Activated T-helper 2 cell treated with anti-CD3 and anti-CD28 coated beads, Interferon-gamma antibody, Interleukin-2, Interleukin-4, amounts not matched to agents 10 μg/mL and 5 μg/mL and 100 μg/mL, durations not matched to agents 14 hours and 24 hours and 36 hours (primary cell): Measurements from ENCODE around the gene PAWR. TPM values are rescaled to one million over a fixed set of nuclear protein-coding genes. Genes with fewer than 3 reads are reported as not detected.
"Not testable (repeated sequence)": the region's sequence is repeated elsewhere in the genome, so short reads cannot be mapped to it uniquely, and the experiment has no call there.

ENCODE experiments used
- DNase-seq: peaks from one replicate; pipeline ENCODE4 v3.0.0; 2021; ENCODE audit warnings: low spot score
- H3K27ac Mint-ChIP-seq: one replicate; pipeline ENCODE4 v1.8.0; 2021; ENCODE audit warnings: mixed read lengths
- H3K27me3 Mint-ChIP-seq: one replicate; pipeline ENCODE4 v1.8.0; 2021; ENCODE audit warnings: low read depth, mixed read lengths
- H3K36me3 Mint-ChIP-seq: one replicate; pipeline ENCODE4 v1.8.0; 2021; ENCODE audit warnings: low read depth, mixed read lengths
- H3K4me1 Mint-ChIP-seq: one replicate; pipeline ENCODE4 v1.8.0; 2021; ENCODE audit warnings: low read depth, mixed read lengths
- H3K4me3 Mint-ChIP-seq: one replicate; pipeline ENCODE4 v1.8.0; 2021; ENCODE audit warnings: low read depth, mild to moderate bottlenecking, moderate library complexity, mixed read lengths
- H3K9me3 Mint-ChIP-seq: one replicate; pipeline ENCODE4 v1.8.0; 2021; ENCODE audit warnings: mixed read lengths
- intact Hi-C: fragments of 100-400 bp; cut with micrococcal nuclease; formaldehyde crosslinking; loops from one replicate; pipeline ENCODE4 v1.15.1; 2023
- total RNA-seq: library from RNA; stranded (reverse); gene quantifications from 2 replicates; pipeline ENCODE4 v1.2.3, GENCODE V29; 2022

The PAWR gene
- total RNA-seq, 1 donor from 2014 or later, result 2.8 TPM

DNA sequence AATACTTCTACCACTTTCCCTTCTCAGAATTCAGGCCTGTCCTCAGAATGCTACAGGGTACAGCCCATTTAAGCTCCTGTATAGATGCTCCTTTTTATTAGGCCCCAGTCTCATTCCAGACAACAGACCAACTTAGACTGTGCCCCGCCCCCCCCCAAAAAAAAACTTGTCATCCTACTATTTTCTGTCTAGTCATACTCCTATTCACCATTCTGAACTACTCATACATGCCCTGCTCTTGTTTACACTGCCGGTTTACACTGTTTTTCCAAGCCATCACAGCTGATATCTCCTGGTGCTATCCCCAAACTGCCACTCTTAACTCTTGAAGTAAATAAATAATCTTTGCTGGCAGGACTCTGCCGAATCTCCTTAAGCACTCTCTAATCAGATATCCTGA, 146.3 kb downstream of the PAWR start:
- H3K9me3 Mint-ChIP-seq, intact Hi-C loops, H3K4me1 Mint-ChIP-seq, H3K36me3 Mint-ChIP-seq, H3K4me3 Mint-ChIP-seq, H3K27ac Mint-ChIP-seq, H3K27me3 Mint-ChIP-seq, DNase-seq: not testable (repeated sequence)

- no peak for DNase-seq
- H3K4me1 Mint-ChIP-seq, result no peaks in the 10 kb centered on the region
- H3K4me3 Mint-ChIP-seq, result no peak overlapping the region
- H3K9me3 Mint-ChIP-seq, result no peaks in the 10 kb centered on the region
- H3K27ac Mint-ChIP-seq, result no peak overlapping the region
- H3K36me3 Mint-ChIP-seq, result no peaks in the 10 kb centered on the region
- intact Hi-C loops, result no loop called here
- H3K27me3 Mint-ChIP-seq, result no peaks in the 10 kb centered on the region
Measured at GRCh38 chr12:79537675-79538074, 153.1 kb downstream of the PAWR start.

- Mint-ChIP-seq H3K4me3 (no peak overlapping the region), H3K4me1 (no peaks in the 10 kb centered on the region), H3K27me3 (no peaks in the 10 kb centered on the region), H3K27ac (no peak overlapping the region), H3K9me3 (no peaks in the 10 kb centered on the region), H3K36me3 (no peaks in the 10 kb centered on the region)
- no peak for DNase-seq
- intact Hi-C loops, result no loop called here
Measured at GRCh38 chr12:79535751-79536150, 155.0 kb downstream of the PAWR start.

Other genes with a start within 250 kb of the PAWR start
- 82.4 and 89.8 TPM in 2 replicates for gene PPP1R12A, start 244.1 kb upstream of the PAWR start, total RNA-seq